ENCODE measurements around the gene JAKMIP3.

GRCh38 chr10:132020456-132020855 is 45.3 kb upstream of the JAKMIP3 start:
- TF ChIP-seq, protein P1, sequence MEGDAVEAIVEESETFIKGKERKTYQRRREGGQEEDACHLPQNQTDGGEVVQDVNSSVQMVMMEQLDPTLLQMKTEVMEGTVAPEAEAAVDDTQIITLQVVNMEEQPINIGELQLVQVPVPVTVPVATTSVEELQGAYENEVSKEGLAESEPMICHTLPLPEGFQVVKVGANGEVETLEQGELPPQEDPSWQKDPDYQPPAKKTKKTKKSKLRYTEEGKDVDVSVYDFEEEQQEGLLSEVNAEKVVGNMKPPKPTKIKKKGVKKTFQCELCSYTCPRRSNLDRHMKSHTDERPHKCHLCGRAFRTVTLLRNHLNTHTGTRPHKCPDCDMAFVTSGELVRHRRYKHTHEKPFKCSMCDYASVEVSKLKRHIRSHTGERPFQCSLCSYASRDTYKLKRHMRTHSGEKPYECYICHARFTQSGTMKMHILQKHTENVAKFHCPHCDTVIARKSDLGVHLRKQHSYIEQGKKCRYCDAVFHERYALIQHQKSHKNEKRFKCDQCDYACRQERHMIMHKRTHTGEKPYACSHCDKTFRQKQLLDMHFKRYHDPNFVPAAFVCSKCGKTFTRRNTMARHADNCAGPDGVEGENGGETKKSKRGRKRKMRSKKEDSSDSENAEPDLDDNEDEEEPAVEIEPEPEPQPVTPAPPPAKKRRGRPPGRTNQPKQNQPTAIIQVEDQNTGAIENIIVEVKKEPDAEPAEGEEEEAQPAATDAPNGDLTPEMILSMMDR (IDR thresholded peaks at IDR 0.05; ENCODE audit: insufficient read depth, low read length, poor library complexity, severe bottlenecking) = no peak
- no peak for TF ChIP-seq EZH2phosphoT487 (conservative IDR thresholded peaks at IDR 0.05; ENCODE audit: low read length)
